LNCaP clone FGC (cell line): Measurements from ENCODE around the gene MINAR1.

Source experiments
- DNase-seq: peaks from one replicate; pipeline ENCODE4 v3.0.0-alpha.2; 2011; ENCODE audit warnings: low read depth
- H3K4me3 ChIP-seq: 2 replicates; pipeline ENCODE4 v1.5.1; 2011; ENCODE audit warnings: mild to moderate bottlenecking, low read depth, low read length, control low read depth
- TF ChIP-seq, protein P1 (sequence below): IDR thresholded peaks from 2 replicates; pipeline ENCODE4 v1.5.1; 2012; ENCODE audit warnings: mild to moderate bottlenecking; ENCODE audit not compliant: control insufficient read depth, insufficient read depth; ENCODE audit errors: extremely low read depth

The MINAR1 gene

DNA sequence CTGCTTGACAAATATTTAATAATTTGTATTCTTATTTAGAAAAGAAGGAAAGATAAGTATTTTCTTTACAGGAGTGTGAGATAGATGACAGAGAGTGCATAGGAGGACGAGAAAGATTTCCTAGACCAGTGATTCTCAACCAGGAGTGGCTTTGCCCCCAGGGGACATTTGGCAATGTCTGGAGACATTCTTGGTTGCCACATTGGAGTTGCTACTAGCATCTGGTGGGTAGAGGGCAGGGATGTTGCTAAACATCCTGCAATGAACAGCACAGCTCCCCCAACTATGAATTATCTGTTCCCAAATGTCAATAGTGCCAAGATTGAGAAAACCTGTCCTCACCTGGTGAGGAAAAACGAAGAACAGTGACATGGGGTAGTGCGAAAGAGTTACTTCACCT lies 30.8 kb upstream of the MINAR1 start:
- TF ChIP-seq, protein P1, sequence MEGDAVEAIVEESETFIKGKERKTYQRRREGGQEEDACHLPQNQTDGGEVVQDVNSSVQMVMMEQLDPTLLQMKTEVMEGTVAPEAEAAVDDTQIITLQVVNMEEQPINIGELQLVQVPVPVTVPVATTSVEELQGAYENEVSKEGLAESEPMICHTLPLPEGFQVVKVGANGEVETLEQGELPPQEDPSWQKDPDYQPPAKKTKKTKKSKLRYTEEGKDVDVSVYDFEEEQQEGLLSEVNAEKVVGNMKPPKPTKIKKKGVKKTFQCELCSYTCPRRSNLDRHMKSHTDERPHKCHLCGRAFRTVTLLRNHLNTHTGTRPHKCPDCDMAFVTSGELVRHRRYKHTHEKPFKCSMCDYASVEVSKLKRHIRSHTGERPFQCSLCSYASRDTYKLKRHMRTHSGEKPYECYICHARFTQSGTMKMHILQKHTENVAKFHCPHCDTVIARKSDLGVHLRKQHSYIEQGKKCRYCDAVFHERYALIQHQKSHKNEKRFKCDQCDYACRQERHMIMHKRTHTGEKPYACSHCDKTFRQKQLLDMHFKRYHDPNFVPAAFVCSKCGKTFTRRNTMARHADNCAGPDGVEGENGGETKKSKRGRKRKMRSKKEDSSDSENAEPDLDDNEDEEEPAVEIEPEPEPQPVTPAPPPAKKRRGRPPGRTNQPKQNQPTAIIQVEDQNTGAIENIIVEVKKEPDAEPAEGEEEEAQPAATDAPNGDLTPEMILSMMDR: no peak
- no peak overlapping the region for H3K4me3 ChIP-seq
- DNase-seq: no peak

DNA sequence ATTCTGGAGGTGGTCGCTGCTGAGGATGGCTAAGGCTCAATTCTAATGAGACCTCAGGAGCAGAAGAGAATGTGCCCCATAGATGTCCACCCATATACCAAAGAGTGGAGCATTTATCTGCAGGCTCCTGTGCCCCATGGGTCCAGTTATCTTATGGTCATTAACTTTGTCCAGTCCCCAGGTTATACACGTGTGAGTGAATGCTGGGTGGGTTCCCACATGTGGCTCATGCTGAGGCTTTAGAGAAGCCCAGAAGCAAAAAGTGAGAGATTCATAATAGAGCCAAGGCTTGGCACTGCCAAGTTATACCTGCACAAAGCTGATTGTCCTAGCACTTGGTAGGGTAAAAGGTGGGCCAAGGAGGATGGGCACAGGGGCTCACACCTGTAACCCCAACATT lies 30.0 kb upstream of the MINAR1 start:
- no peak for DNase-seq
- TF ChIP-seq, protein P1: no peak
- no peak overlapping the region for H3K4me3 ChIP-seq

- H3K4me3 ChIP-seq: no peak overlapping the region
- TF ChIP-seq, protein P1: no peak
- no peak for DNase-seq
Measured at GRCh38 chr15:79403501-79403900, 28.6 kb upstream of the MINAR1 start.

GRCh38 chr15:79406210-79406609 lies 25.9 kb upstream of the MINAR1 start:
- no peak overlapping the region for H3K4me3 ChIP-seq
- no peak for DNase-seq
- TF ChIP-seq, protein P1: no peak

DNA sequence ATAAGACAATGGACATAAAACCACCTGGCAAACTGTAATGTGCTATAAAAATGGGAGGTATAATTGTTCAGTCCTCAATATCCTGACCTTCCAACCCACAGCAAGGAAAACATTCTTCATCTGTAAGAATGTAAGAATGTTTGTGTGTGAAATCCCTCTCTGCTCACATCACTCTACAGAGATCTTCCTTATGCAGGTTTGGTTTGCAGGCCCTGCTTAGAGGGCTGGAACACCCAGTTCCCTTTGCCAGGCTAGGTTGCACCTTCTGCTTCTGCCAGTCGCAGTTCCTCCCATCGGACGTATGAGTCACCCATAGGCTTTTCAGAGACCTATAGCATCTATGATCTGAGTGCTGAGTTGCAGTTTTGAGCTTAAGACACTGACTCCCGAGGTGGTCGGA lies 24.1 kb upstream of the MINAR1 start:
- TF ChIP-seq, protein P1: no peak
- no peak overlapping the region for H3K4me3 ChIP-seq
- no peak for DNase-seq

GRCh38 chr15:79410237-79410636 lies 21.9 kb upstream of the MINAR1 start:
- H3K4me3 ChIP-seq: no peak overlapping the region
- DNase-seq: no peak
- TF ChIP-seq, protein P1: no peak

DNA sequence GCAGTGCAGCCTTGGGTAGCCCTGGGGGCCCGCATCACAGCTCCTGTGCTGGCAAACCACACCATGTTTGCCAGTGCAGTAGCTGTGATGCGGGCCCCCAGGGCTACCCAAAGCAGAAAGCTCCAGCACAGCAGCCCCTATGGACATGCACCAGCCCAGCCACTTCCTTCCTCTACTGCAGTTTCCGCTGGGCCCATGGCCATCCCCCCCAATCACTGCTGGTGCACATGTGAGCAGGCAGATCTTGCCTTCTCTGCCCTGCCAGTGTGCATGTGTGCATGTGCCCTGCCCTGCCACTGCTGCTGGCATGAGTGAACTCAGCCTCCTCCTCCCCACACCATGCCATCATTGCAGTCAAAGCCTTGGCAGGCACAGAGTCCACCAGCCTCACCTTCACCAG lies 20.1 kb upstream of the MINAR1 start:
- DNase-seq: no peak
- TF ChIP-seq, protein P1: no peak
- H3K4me3 ChIP-seq: no peak overlapping the region
